WTC11 (cell line): Measurements from ENCODE around the gene LRRC14B. TPM values are rescaled to one million over a fixed set of nuclear protein-coding genes. Genes with fewer than 3 reads are reported as not detected.

ENCODE experiments used
- ATAC-seq: fragments of 200-7000 bp; cut with Tn5 transposase; 2 replicates; pipeline ENCODE4 v1.10.0; 2021; ENCODE audit warnings: mild to moderate bottlenecking, moderate library complexity
- CTCF ChIA-PET: fragments of 300-600 bp; sonication (Branson Sonifier 250); formaldehyde crosslinking; loops from one replicate; lab custom pipeline; 2021; ENCODE audit warnings: antibody characterized with exemption; lab: Charles Lee
- POLR2A ChIA-PET: fragments of 350-600 bp; sonication (Branson Sonifier 250); formaldehyde crosslinking; loops from one replicate; lab custom pipeline; 2021; ENCODE audit warnings: antibody characterized with exemption; lab: Charles Lee
- DNase-seq: peaks from one replicate; pipeline ENCODE4 v3.0.0; 2021; ENCODE audit warnings: low spot score
- H3K27ac Mint-ChIP-seq: 2 replicates; pipeline ENCODE4 v1.8.0; 2021; ENCODE audit warnings: mixed read lengths
- H3K27me3 Mint-ChIP-seq: 2 replicates; pipeline ENCODE4 v1.8.0; 2021; ENCODE audit warnings: low read depth, mild to moderate bottlenecking, moderate library complexity, mixed read lengths
- H3K36me3 Mint-ChIP-seq: 2 replicates; pipeline ENCODE4 v1.8.0; 2021; ENCODE audit warnings: mixed read lengths
- H3K4me1 Mint-ChIP-seq: 2 replicates; pipeline ENCODE4 v1.8.0; 2022; ENCODE audit warnings: mixed read lengths
- H3K4me3 Mint-ChIP-seq: 2 replicates; pipeline ENCODE4 v1.8.0; 2021; ENCODE audit warnings: mild to moderate bottlenecking, moderate library complexity, mixed read lengths
- H3K9me3 Mint-ChIP-seq: 2 replicates; pipeline ENCODE4 v1.8.0; 2021; ENCODE audit warnings: mixed read lengths
- ATF1 ChIP-seq: sonication (generic); formaldehyde crosslinking; IDR thresholded peaks from 2 replicates; pipeline ENCODE4 v1.8.1; 2023; ENCODE audit warnings: mild to moderate bottlenecking, moderate library complexity, missing genetic modification reagents
- EMX1 ChIP-seq: fragments of 250-450 bp; sonication (Bioruptor Pico); IDR thresholded peaks from 2 replicates; pipeline ENCODE4 v1.8.0; 2021; ENCODE audit warnings: mild to moderate bottlenecking
- FOXK1 ChIP-seq: sonication (generic); formaldehyde crosslinking; IDR thresholded peaks from 2 replicates; pipeline ENCODE4 v1.8.0; 2022; ENCODE audit warnings: mild to moderate bottlenecking, moderate library complexity, missing genetic modification reagents
- GTF2I ChIP-seq: fragments of 250-450 bp; sonication (Bioruptor Pico); conservative IDR thresholded peaks from 2 replicates; pipeline ENCODE4 v1.4.0; 2021; ENCODE audit warnings: mild to moderate bottlenecking
- JAZF1 ChIP-seq: fragments of 250-450 bp; sonication (Bioruptor Pico); IDR thresholded peaks from 2 replicates; pipeline ENCODE4 v1.9.0; 2021; ENCODE audit warnings: moderate library complexity, mild to moderate bottlenecking, inconsistent platforms
- KAT7 ChIP-seq: sonication (generic); formaldehyde crosslinking; IDR thresholded peaks from 2 replicates; pipeline ENCODE4 v1.8.1; 2023; ENCODE audit warnings: missing genetic modification reagents, mild to moderate bottlenecking, borderline replicate concordance
- MXD4 ChIP-seq: fragments of 250-450 bp; sonication (Bioruptor Pico); IDR thresholded peaks from 2 replicates; pipeline ENCODE4 v1.8.0; 2021; ENCODE audit warnings: mild to moderate bottlenecking, moderate library complexity, borderline replicate concordance
- NFE2L1 ChIP-seq: sonication (generic); formaldehyde crosslinking; IDR thresholded peaks from 2 replicates; pipeline ENCODE4 v1.8.1; 2023; ENCODE audit warnings: missing genetic modification reagents
- NFYB ChIP-seq: sonication (generic); formaldehyde crosslinking; conservative IDR thresholded peaks from 2 replicates; pipeline ENCODE4 v1.8.0; 2022; ENCODE audit warnings: low read depth, missing genetic modification reagents
- NR2C2 ChIP-seq: sonication (generic); formaldehyde crosslinking; IDR thresholded peaks from 2 replicates; pipeline ENCODE4 v1.8.0; 2022; ENCODE audit warnings: mild to moderate bottlenecking, missing genetic modification reagents
- NR3C1 ChIP-seq: sonication (generic); formaldehyde crosslinking; conservative IDR thresholded peaks from 2 replicates; pipeline ENCODE4 v1.8.1; 2023; ENCODE audit warnings: low read depth, mild to moderate bottlenecking, missing genetic modification reagents
- SMAD4 ChIP-seq: sonication (generic); formaldehyde crosslinking; IDR thresholded peaks from 2 replicates; pipeline ENCODE4 v1.8.0; 2022; ENCODE audit warnings: mild to moderate bottlenecking, missing genetic modification reagents
- ZNF416 ChIP-seq: fragments of 250-450 bp; sonication (Bioruptor Pico); IDR thresholded peaks from 2 replicates; pipeline ENCODE4 v1.9.0; 2021; ENCODE audit warnings: mild to moderate bottlenecking, inconsistent platforms
- ZNF671 ChIP-seq: fragments of 250-450 bp; sonication (Bioruptor Pico); IDR thresholded peaks from 2 replicates; pipeline ENCODE4 v1.8.0; 2021; ENCODE audit warnings: mild to moderate bottlenecking
- total RNA-seq: library from RNA; stranded (reverse); gene quantifications from 3 replicates; pipeline ENCODE4 v1.2.3, GENCODE V29; 2021
- TF ChIP-seq, protein P1 (sequence below): sonication (generic); formaldehyde crosslinking; IDR thresholded peaks from 2 replicates; pipeline ENCODE4 v1.8.1; 2022; ENCODE audit warnings: low read depth, missing genetic modification reagents, borderline replicate concordance
- TF ChIP-seq, protein P2 (sequence below): sonication (generic); formaldehyde crosslinking; IDR thresholded peaks from 2 replicates; pipeline ENCODE4 v1.8.0; 2022; ENCODE audit warnings: mild to moderate bottlenecking, missing genetic modification reagents
- TF ChIP-seq, protein P3 (sequence below): sonication (generic); formaldehyde crosslinking; IDR thresholded peaks from 2 replicates; pipeline ENCODE4 v1.8.0; 2022; ENCODE audit warnings: mild to moderate bottlenecking, missing genetic modification reagents
- TF ChIP-seq, protein P4 (sequence below): sonication (generic); formaldehyde crosslinking; IDR thresholded peaks from 2 replicates; pipeline ENCODE4 v1.8.1; 2023; ENCODE audit warnings: mild to moderate bottlenecking, missing genetic modification reagents, borderline replicate concordance
- TF ChIP-seq, protein P5 (sequence below): sonication (generic); formaldehyde crosslinking; IDR thresholded peaks from 2 replicates; pipeline ENCODE4 v1.8.1; 2022; ENCODE audit warnings: low read depth, mild to moderate bottlenecking, moderate library complexity, missing genetic modification reagents, borderline replicate concordance
- TF ChIP-seq, protein P6 (sequence below): sonication (generic); formaldehyde crosslinking; IDR thresholded peaks from 2 replicates; pipeline ENCODE4 v1.8.1; 2022; ENCODE audit warnings: mild to moderate bottlenecking, moderate library complexity, missing genetic modification reagents

Gene LRRC14B
- total RNA-seq, 1 experiment from 2014 or later = not detected

DNA sequence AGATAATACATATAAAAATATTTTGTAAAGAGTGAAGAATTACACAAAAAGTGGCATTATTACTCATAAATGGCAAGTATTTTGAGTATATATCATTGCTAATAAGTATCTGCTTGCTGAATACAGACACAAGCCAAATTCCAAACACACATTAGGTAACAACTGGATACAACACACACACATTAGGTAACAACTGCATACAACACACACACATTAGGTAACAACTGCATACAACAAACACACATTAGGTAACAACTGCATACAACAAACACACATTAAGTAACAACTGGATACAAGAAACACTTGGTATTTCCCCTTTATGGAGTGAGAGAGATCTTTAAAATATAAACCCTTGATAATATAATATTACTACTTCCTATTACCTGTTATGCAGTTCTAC lies 13.2 kb downstream of the LRRC14B start:
- no peak for DNase-seq
- Mint-ChIP-seq H3K4me1 (peaks cover 20% of the 10 kb centered on the region), H3K4me3 (no peak overlapping the region), H3K27me3 (no peaks in the 10 kb centered on the region), H3K27ac (no peak overlapping the region), H3K9me3 (no peaks in the 10 kb centered on the region)
- CTCF ChIA-PET = interaction anchor here (1.8 kb wide), 1 partner anchor 16 kb away, joined by 4 read pairs; no protein-coding TSS in a partner anchor
- TF ChIP-seq ZNF416 (CRISPR knock-in tag) = no peak
- TF ChIP-seq SMAD4 (CRISPR knock-in tag) = no peak
- TF ChIP-seq NFYB = no peak
- TF ChIP-seq, protein P1, sequence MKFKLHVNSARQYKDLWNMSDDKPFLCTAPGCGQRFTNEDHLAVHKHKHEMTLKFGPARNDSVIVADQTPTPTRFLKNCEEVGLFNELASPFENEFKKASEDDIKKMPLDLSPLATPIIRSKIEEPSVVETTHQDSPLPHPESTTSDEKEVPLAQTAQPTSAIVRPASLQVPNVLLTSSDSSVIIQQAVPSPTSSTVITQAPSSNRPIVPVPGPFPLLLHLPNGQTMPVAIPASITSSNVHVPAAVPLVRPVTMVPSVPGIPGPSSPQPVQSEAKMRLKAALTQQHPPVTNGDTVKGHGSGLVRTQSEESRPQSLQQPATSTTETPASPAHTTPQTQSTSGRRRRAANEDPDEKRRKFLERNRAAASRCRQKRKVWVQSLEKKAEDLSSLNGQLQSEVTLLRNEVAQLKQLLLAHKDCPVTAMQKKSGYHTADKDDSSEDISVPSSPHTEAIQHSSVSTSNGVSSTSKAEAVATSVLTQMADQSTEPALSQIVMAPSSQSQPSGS = no peak
- TF ChIP-seq, protein P2, sequence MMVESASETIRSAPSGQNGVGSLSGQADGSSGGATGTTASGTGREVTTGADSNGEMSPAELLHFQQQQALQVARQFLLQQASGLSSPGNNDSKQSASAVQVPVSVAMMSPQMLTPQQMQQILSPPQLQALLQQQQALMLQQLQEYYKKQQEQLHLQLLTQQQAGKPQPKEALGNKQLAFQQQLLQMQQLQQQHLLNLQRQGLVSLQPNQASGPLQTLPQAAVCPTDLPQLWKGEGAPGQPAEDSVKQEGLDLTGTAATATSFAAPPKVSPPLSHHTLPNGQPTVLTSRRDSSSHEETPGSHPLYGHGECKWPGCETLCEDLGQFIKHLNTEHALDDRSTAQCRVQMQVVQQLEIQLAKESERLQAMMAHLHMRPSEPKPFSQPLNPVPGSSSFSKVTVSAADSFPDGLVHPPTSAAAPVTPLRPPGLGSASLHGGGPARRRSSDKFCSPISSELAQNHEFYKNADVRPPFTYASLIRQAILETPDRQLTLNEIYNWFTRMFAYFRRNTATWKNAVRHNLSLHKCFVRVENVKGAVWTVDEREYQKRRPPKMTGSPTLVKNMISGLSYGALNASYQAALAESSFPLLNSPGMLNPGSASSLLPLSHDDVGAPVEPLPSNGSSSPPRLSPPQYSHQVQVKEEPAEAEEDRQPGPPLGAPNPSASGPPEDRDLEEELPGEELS (CRISPR knock-in tag) = no peak
- TF ChIP-seq FOXK1 (CRISPR knock-in tag) = no peak
- no peak for TF ChIP-seq KAT7 (CRISPR knock-in tag)
- TF ChIP-seq, protein P3, sequence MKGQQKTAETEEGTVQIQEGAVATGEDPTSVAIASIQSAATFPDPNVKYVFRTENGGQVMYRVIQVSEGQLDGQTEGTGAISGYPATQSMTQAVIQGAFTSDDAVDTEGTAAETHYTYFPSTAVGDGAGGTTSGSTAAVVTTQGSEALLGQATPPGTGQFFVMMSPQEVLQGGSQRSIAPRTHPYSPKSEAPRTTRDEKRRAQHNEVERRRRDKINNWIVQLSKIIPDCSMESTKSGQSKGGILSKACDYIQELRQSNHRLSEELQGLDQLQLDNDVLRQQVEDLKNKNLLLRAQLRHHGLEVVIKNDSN (CRISPR knock-in tag) = no peak
- no peak for TF ChIP-seq NR2C2
- TF ChIP-seq JAZF1 (CRISPR knock-in tag) = no peak
- no peak for TF ChIP-seq NR3C1 (CRISPR knock-in tag)
- TF ChIP-seq ATF1 (CRISPR knock-in tag) = no peak
- TF ChIP-seq, protein P4, sequence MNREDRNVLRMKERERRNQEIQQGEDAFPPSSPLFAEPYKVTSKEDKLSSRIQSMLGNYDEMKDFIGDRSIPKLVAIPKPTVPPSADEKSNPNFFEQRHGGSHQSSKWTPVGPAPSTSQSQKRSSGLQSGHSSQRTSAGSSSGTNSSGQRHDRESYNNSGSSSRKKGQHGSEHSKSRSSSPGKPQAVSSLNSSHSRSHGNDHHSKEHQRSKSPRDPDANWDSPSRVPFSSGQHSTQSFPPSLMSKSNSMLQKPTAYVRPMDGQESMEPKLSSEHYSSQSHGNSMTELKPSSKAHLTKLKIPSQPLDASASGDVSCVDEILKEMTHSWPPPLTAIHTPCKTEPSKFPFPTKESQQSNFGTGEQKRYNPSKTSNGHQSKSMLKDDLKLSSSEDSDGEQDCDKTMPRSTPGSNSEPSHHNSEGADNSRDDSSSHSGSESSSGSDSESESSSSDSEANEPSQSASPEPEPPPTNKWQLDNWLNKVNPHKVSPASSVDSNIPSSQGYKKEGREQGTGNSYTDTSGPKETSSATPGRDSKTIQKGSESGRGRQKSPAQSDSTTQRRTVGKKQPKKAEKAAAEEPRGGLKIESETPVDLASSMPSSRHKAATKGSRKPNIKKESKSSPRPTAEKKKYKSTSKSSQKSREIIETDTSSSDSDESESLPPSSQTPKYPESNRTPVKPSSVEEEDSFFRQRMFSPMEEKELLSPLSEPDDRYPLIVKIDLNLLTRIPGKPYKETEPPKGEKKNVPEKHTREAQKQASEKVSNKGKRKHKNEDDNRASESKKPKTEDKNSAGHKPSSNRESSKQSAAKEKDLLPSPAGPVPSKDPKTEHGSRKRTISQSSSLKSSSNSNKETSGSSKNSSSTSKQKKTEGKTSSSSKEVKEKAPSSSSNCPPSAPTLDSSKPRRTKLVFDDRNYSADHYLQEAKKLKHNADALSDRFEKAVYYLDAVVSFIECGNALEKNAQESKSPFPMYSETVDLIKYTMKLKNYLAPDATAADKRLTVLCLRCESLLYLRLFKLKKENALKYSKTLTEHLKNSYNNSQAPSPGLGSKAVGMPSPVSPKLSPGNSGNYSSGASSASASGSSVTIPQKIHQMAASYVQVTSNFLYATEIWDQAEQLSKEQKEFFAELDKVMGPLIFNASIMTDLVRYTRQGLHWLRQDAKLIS = no peak
- TF ChIP-seq MXD4 (CRISPR knock-in tag) = no peak
- TF ChIP-seq, protein P5, sequence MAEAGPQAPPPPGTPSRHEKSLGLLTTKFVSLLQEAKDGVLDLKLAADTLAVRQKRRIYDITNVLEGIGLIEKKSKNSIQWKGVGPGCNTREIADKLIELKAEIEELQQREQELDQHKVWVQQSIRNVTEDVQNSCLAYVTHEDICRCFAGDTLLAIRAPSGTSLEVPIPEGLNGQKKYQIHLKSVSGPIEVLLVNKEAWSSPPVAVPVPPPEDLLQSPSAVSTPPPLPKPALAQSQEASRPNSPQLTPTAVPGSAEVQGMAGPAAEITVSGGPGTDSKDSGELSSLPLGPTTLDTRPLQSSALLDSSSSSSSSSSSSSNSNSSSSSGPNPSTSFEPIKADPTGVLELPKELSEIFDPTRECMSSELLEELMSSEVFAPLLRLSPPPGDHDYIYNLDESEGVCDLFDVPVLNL = no peak
- no peak for TF ChIP-seq GTF2I (CRISPR knock-in tag)
- no peak for TF ChIP-seq NFE2L1 (CRISPR knock-in tag)
- TF ChIP-seq, protein P6, sequence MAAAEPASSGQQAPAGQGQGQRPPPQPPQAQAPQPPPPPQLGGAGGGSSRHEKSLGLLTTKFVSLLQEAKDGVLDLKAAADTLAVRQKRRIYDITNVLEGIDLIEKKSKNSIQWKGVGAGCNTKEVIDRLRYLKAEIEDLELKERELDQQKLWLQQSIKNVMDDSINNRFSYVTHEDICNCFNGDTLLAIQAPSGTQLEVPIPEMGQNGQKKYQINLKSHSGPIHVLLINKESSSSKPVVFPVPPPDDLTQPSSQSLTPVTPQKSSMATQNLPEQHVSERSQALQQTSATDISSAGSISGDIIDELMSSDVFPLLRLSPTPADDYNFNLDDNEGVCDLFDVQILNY = no peak
- TF ChIP-seq ZNF671 (CRISPR knock-in tag) = no peak
- TF ChIP-seq EMX1 = no peak
- TF ChIP-seq, all 79 proteins: peak for 0
- POLR2A ChIA-PET = no interaction called here
- H3K36me3 Mint-ChIP-seq = peaks cover 23% of the 10 kb centered on the region
- no peak for ATAC-seq
